ENCODE results near the gene TRMT2A.

TRMT2A gene

DNA sequence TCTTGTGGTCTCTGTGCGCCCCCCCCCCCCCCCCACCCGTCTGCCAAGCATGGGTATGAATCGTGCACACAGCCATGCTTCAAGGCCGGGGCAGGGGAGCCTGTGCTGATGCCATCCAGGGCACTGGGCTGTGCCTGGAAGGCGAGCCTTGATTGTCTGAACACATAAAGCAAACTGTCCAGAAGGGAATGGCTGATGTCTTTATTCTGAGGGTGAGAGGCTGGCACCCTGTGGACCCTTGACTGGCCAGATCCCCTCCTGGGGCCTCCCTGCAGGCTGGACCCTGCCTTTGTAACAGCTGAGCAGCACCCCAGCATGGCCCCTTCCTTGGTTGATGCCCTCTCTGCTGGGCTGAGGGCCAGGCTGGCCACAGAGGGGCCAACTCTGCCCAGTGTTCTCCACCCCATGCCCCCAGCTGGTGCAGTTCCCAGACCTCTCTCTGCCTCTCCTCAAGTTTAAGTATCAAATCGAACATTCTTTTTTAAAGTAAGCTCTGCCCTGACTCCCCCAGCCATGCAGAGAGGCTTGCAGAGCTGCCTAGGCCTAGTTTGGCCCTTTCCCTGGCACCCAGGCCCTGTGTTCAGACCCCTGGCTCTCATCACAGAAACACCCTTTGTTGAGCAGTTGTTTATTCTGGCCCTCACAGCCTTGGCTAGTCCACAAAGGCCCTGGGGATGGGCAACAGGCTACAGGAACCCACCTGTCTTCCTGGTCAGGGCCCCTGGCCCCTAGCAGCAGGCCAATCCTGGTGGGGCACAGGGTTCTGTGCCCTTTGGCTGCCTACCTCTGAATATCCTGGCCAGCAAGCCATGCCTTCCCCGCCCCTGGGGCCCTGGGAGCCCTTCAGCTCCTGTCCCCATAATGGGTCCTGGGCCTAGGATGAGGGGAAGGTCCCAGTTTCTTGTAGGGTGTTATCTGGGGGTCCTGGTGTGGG is 5.1 kb downstream of the TRMT2A start:
- no peak overlapping the region for H3K27ac ChIP-seq (ENCODE audit: insufficient read depth, low read length, poor library complexity, severe bottlenecking)
- no peaks in the 10 kb centered on the region for H3K9me3 ChIP-seq (ENCODE audit: control insufficient read depth, low read length)
- H3K27me3 ChIP-seq (replicated peaks; ENCODE audit: control insufficient read depth, insufficient read depth, low read length, poor library complexity, severe bottlenecking): no peaks in the 10 kb centered on the region
- DNase-seq: no peak
- peaks cover 73% of the 10 kb centered on the region for H3K36me3 ChIP-seq (ENCODE audit: control insufficient read depth, insufficient read depth, low read length)
- H3K4me1 ChIP-seq (ENCODE audit: control insufficient read depth, insufficient read depth, low read length, poor library complexity, severe bottlenecking): peaks cover 11% of the 10 kb centered on the region
- no peak overlapping the region for H3K4me3 ChIP-seq (ENCODE audit: insufficient read depth, low read depth, low read length, poor library complexity, severe bottlenecking)

DNA sequence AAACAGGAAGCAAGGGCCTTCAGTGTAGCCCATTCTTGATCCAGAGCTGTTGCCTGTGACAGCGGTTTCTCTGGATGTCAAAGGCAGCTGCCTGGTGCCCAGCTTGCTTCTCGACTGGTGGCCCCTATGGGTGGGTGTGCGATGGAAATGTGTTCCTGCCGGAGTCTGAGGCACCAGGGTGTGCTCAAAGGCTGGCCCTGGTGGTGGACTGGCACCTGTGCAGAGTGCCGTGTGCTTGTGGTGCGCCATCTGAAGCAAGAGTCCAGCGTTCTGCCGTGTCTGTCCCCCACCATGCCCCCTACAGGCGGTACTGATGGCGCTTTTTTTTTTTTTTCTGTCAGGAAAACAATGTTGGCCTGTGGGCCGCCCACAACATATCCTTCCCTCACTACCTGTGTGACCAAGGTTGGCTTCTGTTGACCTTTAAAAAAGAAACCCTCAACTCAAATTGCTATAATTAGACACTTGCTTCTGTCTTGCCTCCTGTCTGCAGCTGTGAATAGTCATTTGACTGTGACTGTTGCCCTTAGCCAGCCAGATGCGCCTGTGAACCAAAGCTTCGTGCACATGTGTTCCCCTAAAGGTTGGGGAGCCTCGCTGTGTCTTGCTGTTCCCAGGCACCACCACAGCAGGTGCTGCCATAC is 5.9 kb downstream of the TRMT2A start:
- DNase-seq: no peak
- Histone ChIP-seq H3K9me3 (ENCODE audit: control insufficient read depth, low read length) (no peaks in the 10 kb centered on the region), H3K27me3 (replicated peaks; ENCODE audit: control insufficient read depth, insufficient read depth, low read length, poor library complexity, severe bottlenecking) (no peaks in the 10 kb centered on the region), H3K27ac (ENCODE audit: insufficient read depth, low read length, poor library complexity, severe bottlenecking) (no peak overlapping the region), H3K36me3 (ENCODE audit: control insufficient read depth, insufficient read depth, low read length) (peaks cover 80% of the 10 kb centered on the region), H3K4me3 (ENCODE audit: insufficient read depth, low read depth, low read length, poor library complexity, severe bottlenecking) (no peak overlapping the region), H3K4me1 (ENCODE audit: control insufficient read depth, insufficient read depth, low read length, poor library complexity, severe bottlenecking) (peaks cover 4% of the 10 kb centered on the region)

DNA sequence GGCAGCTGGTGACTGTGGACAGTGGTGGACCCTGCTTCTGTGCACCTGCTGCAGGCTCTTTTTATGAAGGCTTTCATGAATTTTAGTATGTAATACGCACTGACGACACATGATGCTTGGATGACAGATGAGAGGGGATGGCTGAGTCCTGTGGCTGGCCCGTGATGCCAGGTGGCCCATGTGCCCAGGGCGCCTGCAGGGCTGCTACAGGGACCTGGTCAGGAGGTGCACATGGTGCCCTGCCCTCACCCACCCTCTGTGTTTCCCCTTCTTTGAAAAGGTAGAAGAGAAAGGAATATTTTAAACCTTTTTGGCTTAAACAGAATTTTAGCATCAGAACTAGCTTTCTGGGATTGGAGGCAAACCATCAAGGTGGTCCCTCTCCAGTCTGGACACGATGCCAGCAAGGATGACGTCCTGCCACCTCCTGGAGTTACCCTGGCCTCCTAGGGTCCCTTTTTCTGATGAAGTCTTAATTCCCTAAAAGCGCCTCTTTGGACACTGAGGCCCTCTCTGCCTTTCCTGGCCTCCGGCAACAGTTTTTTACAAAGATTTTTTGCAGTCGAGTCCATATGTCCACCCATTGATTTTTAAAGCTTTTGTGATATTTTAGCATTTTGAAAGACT is 6.6 kb downstream of the TRMT2A start:
- Histone ChIP-seq H3K27me3 (replicated peaks; ENCODE audit: control insufficient read depth, insufficient read depth, low read length, poor library complexity, severe bottlenecking) (no peaks in the 10 kb centered on the region), H3K27ac (ENCODE audit: insufficient read depth, low read length, poor library complexity, severe bottlenecking) (no peak overlapping the region), H3K4me3 (ENCODE audit: insufficient read depth, low read depth, low read length, poor library complexity, severe bottlenecking) (no peak overlapping the region), H3K36me3 (ENCODE audit: control insufficient read depth, insufficient read depth, low read length) (peaks cover 81% of the 10 kb centered on the region), H3K4me1 (ENCODE audit: control insufficient read depth, insufficient read depth, low read length, poor library complexity, severe bottlenecking) (no peaks in the 10 kb centered on the region), H3K9me3 (ENCODE audit: control insufficient read depth, low read length) (no peaks in the 10 kb centered on the region)
- DNase-seq: no peak

DNA sequence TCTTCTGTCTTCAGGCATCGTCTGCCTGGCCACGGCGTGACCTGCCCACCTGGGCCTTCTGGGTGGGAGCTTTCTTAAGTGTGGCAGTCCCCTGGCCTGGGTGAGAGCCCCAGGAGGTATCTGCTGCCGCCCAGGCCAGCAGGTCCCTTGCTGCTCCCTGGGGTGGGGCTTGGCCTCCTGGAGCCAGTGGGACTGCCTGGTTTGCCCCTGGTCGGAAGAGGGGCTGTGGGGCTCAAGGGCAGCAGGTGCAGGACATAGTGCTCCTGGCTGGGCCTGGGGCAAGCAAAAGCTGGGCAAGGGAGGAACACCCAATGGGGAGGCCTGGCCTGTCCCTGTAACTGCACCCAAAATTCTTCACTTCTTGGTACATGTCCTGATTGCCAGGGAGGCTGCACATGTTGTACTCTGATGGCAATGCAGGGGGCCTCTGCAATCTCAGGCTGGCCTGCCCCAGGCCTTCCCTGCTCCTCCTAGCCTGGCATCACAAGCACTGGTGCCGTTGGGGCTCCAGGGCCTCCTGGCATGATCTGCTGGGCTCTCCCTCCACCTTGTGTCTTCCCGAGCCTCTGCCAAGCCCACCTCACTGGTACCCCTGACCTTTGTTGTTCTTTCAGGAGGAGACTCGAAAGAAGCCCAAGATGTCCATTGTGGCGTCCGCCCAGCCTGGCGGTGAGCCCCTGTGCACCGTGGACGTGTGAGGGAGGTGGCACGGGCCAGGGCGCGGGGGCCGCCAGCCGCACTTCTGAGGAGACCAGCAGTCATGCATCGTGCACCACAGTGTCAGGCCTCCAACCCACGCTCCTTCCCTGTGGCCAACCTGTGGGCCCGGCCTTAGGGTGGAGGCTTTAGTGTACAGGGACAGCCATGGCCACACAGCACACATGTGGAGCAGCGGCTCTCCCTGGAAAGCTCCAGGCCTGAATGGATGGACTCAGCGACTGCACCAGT is 7.3 kb downstream of the TRMT2A start:
- no peaks in the 10 kb centered on the region for H3K27me3 ChIP-seq (replicated peaks; ENCODE audit: control insufficient read depth, insufficient read depth, low read length, poor library complexity, severe bottlenecking)
- H3K4me1 ChIP-seq (ENCODE audit: control insufficient read depth, insufficient read depth, low read length, poor library complexity, severe bottlenecking): no peaks in the 10 kb centered on the region
- H3K27ac ChIP-seq (ENCODE audit: insufficient read depth, low read length, poor library complexity, severe bottlenecking): no peak overlapping the region
- DNase-seq: no peak
- H3K9me3 ChIP-seq (ENCODE audit: control insufficient read depth, low read length): no peaks in the 10 kb centered on the region
- no peak overlapping the region for H3K4me3 ChIP-seq (ENCODE audit: insufficient read depth, low read depth, low read length, poor library complexity, severe bottlenecking)
- peaks cover 80% of the 10 kb centered on the region for H3K36me3 ChIP-seq (ENCODE audit: control insufficient read depth, insufficient read depth, low read length)

DNA sequence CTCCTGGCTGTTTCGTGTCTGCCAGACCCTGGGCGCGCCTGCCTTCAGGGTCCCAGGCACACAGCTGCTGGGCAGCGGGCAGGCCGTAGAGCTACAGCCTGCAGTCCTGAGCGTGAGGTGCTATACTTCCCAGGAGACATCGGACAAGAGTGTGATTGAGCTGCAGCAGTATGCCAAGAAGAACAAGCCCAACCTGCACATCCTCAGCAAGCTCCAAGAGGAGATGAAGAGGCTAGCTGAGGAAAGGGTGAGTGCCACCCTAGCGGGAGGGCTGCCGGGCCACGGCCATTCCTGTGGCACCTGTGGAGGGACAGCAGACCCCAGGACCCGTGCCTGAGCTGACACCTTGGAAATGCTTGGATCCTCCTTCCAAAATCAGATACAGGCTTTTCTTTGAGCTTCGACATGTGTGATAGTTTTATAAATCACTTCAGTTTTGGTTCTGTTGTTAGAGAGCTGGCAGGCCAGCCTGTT is 8.2 kb downstream of the TRMT2A start:
- H3K4me3 ChIP-seq (ENCODE audit: insufficient read depth, low read depth, low read length, poor library complexity, severe bottlenecking): no peak overlapping the region
- DNase-seq: no peak
- no peaks in the 10 kb centered on the region for H3K9me3 ChIP-seq (ENCODE audit: control insufficient read depth, low read length)
- H3K27me3 ChIP-seq (replicated peaks; ENCODE audit: control insufficient read depth, insufficient read depth, low read length, poor library complexity, severe bottlenecking): no peaks in the 10 kb centered on the region
- H3K27ac ChIP-seq (ENCODE audit: insufficient read depth, low read length, poor library complexity, severe bottlenecking): no peak overlapping the region
- peaks cover 71% of the 10 kb centered on the region for H3K36me3 ChIP-seq (ENCODE audit: control insufficient read depth, insufficient read depth, low read length)
- H3K4me1 ChIP-seq (ENCODE audit: control insufficient read depth, insufficient read depth, low read length, poor library complexity, severe bottlenecking): no peaks in the 10 kb centered on the region

DNA sequence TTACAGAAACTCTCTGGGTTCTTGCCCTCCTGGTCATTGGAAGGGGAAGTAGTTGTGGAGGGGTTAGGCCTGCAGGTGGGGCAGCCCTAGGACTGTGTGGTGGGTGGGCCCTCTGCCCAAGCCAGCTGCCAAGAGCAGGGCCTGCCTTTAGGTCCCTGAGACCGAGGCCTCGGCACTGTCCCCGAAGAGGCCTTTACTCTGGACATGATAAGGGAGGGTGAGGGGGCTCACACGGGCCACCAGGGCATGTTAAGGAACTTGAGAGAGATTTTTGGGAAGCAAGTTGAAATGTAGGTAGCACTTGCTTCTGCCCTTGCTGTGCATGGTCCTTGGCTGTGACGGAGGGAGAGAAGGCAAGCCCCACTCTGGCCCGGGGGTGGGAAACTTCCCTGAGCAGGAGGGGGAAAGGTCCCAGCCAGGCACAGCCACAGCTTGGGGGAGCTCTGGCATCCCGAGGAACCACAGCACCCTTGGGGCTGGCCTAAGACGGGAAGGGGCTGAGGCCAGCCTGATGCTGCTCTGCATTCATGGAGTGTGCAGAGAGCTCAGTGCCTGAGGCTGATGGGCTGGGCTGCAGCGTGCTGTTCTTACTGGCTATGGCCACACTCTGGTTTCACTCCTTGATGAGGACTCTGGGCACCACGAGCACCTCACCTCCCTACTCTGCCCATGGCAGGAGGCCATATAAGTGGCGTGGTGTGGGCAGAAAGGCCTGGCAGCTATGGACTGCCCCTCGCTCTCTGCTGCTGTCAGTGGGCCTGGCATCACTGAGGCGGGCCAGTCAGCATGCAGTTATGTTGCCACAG is 8.9 kb downstream of the TRMT2A start:
- H3K36me3 ChIP-seq (ENCODE audit: control insufficient read depth, insufficient read depth, low read length): peaks cover 65% of the 10 kb centered on the region
- H3K4me1 ChIP-seq (ENCODE audit: control insufficient read depth, insufficient read depth, low read length, poor library complexity, severe bottlenecking): no peaks in the 10 kb centered on the region
- DNase-seq: no peak
- no peaks in the 10 kb centered on the region for H3K27me3 ChIP-seq (replicated peaks; ENCODE audit: control insufficient read depth, insufficient read depth, low read length, poor library complexity, severe bottlenecking)
- H3K27ac ChIP-seq (ENCODE audit: insufficient read depth, low read length, poor library complexity, severe bottlenecking): no peak overlapping the region
- H3K9me3 ChIP-seq (ENCODE audit: control insufficient read depth, low read length): no peaks in the 10 kb centered on the region
- no peak overlapping the region for H3K4me3 ChIP-seq (ENCODE audit: insufficient read depth, low read depth, low read length, poor library complexity, severe bottlenecking)

DNA sequence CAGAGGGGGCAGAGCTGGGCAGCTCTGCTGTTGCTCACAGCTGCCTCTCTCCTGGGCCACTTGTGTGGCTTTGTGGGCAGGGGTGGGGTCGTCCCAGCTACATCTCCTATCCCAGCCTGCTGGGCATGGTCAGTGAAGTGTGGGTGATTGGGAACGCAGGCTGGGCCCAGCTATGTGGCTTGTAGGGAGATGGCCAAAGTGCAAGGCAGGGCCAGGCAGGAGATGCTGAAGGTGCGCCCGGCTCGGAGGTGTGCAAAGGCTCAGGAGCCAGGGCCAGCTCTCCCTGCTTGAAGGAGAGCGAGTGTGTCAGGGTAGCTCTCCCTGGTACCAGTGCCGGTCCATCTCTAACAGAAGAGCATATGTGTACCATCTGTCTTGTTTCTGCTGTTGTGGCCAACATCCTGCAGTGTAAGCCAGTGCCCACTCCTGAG is 9.5 kb downstream of the TRMT2A start:
- Histone ChIP-seq H3K27ac (ENCODE audit: insufficient read depth, low read length, poor library complexity, severe bottlenecking) (no peak overlapping the region), H3K4me3 (ENCODE audit: insufficient read depth, low read depth, low read length, poor library complexity, severe bottlenecking) (no peak overlapping the region), H3K36me3 (ENCODE audit: control insufficient read depth, insufficient read depth, low read length) (peaks cover 58% of the 10 kb centered on the region), H3K9me3 (ENCODE audit: control insufficient read depth, low read length) (no peaks in the 10 kb centered on the region), H3K4me1 (ENCODE audit: control insufficient read depth, insufficient read depth, low read length, poor library complexity, severe bottlenecking) (no peaks in the 10 kb centered on the region), H3K27me3 (replicated peaks; ENCODE audit: control insufficient read depth, insufficient read depth, low read length, poor library complexity, severe bottlenecking) (no peaks in the 10 kb centered on the region)
- no peak for DNase-seq

DNA sequence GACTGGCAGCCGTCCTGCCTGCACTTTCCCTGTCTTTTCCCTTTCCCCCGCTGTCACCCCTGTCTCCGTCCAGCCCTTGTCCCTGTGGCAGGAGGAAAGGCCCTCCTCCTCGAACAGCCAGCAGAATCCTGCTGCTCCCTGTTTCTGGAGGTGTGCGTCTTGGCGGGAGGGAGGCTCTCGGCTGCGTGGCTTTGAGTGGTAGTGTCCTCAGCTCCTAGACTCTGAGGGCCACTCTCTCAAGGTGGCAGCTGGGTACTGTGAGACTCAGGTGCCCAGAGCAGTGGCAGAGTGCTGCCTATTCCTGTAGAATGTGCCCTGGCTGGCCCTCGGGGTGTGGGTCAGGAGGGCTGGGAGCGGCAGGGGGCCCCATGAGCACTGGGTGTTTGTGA is 10.2 kb downstream of the TRMT2A start:
- Histone ChIP-seq H3K36me3 (ENCODE audit: control insufficient read depth, insufficient read depth, low read length) (peaks cover 54% of the 10 kb centered on the region), H3K27me3 (replicated peaks; ENCODE audit: control insufficient read depth, insufficient read depth, low read length, poor library complexity, severe bottlenecking) (no peaks in the 10 kb centered on the region), H3K4me3 (ENCODE audit: insufficient read depth, low read depth, low read length, poor library complexity, severe bottlenecking) (no peak overlapping the region), H3K4me1 (ENCODE audit: control insufficient read depth, insufficient read depth, low read length, poor library complexity, severe bottlenecking) (no peaks in the 10 kb centered on the region), H3K9me3 (ENCODE audit: control insufficient read depth, low read length) (no peaks in the 10 kb centered on the region), H3K27ac (ENCODE audit: insufficient read depth, low read length, poor library complexity, severe bottlenecking) (no peak overlapping the region)
- no peak for DNase-seq
